Measurements from ENCODE around the gene DENND1A.

DENND1A gene

GRCh38 chr9:123865226-123866000 lies 64.5 kb downstream of the DENND1A start:
- no peak for TF ChIP-seq GATA2 (IDR thresholded peaks at IDR 0.05; ENCODE audit: low read depth, low read length)
- TF ChIP-seq GATA3 (IDR thresholded peaks at IDR 0.05; ENCODE audit: low read depth, low read length), result no peak

GRCh38 chr9:123864251-123864650 lies 65.7 kb downstream of the DENND1A start:
- TF ChIP-seq GATA2 (IDR thresholded peaks at IDR 0.05; ENCODE audit: low read depth, low read length) (no peak), GATA3 (IDR thresholded peaks at IDR 0.05; ENCODE audit: low read depth, low read length) (no peak)

GRCh38 chr9:123863164-123863855 lies 66.6 kb downstream of the DENND1A start:
- TF ChIP-seq GATA3 (IDR thresholded peaks at IDR 0.05; ENCODE audit: low read depth, low read length) (no peak), GATA2 (IDR thresholded peaks at IDR 0.05; ENCODE audit: low read depth, low read length) (no peak)

- TF ChIP-seq GATA2 (IDR thresholded peaks at IDR 0.05; ENCODE audit: low read depth, low read length), result no peak
- no peak for TF ChIP-seq GATA3 (IDR thresholded peaks at IDR 0.05; ENCODE audit: low read depth, low read length)
These were observed 68.2 kb downstream of the DENND1A start for GRCh38 chr9:123861756-123862120.

GRCh38 chr9:123861086-123861755 lies 68.7 kb downstream of the DENND1A start:
- TF ChIP-seq GATA3 (IDR thresholded peaks at IDR 0.05; ENCODE audit: low read depth, low read length) (no peak), GATA2 (IDR thresholded peaks at IDR 0.05; ENCODE audit: low read depth, low read length) (no peak)

GRCh38 chr9:123860603-123861002 lies 69.3 kb downstream of the DENND1A start:
- TF ChIP-seq GATA3 (IDR thresholded peaks at IDR 0.05; ENCODE audit: low read depth, low read length), result no peak
- TF ChIP-seq GATA2 (IDR thresholded peaks at IDR 0.05; ENCODE audit: low read depth, low read length), result no peak

- TF ChIP-seq GATA2 (IDR thresholded peaks at IDR 0.05; ENCODE audit: low read depth, low read length) (no peak), GATA3 (IDR thresholded peaks at IDR 0.05; ENCODE audit: low read depth, low read length) (no peak)
These were observed 77.5 kb downstream of the DENND1A start for GRCh38 chr9:123852403-123852802.

GRCh38 chr9:123851851-123852250 lies 78.1 kb downstream of the DENND1A start:
- TF ChIP-seq GATA2 (IDR thresholded peaks at IDR 0.05; ENCODE audit: low read depth, low read length) (no peak), GATA3 (IDR thresholded peaks at IDR 0.05; ENCODE audit: low read depth, low read length) (no peak)

GRCh38 chr9:123848447-123849085 lies 81.4 kb downstream of the DENND1A start:
- no peak for TF ChIP-seq GATA3 (IDR thresholded peaks at IDR 0.05; ENCODE audit: low read depth, low read length)
- TF ChIP-seq GATA2 (IDR thresholded peaks at IDR 0.05; ENCODE audit: low read depth, low read length), result no peak

- no peak for TF ChIP-seq GATA3 (IDR thresholded peaks at IDR 0.05; ENCODE audit: low read depth, low read length)
- no peak for TF ChIP-seq GATA2 (IDR thresholded peaks at IDR 0.05; ENCODE audit: low read depth, low read length)
These were observed 83.0 kb downstream of the DENND1A start for GRCh38 chr9:123846966-123847365.

- TF ChIP-seq GATA3 (IDR thresholded peaks at IDR 0.05; ENCODE audit: low read depth, low read length) (no peak), GATA2 (IDR thresholded peaks at IDR 0.05; ENCODE audit: low read depth, low read length) (no peak)
These were observed 86.2 kb downstream of the DENND1A start for GRCh38 chr9:123843703-123844102.

GRCh38 chr9:123835821-123836220 lies 94.1 kb downstream of the DENND1A start:
- TF ChIP-seq GATA3 (IDR thresholded peaks at IDR 0.05; ENCODE audit: low read depth, low read length) (no peak), GATA2 (IDR thresholded peaks at IDR 0.05; ENCODE audit: low read depth, low read length) (no peak)

GRCh38 chr9:123834889-123835562 lies 94.9 kb downstream of the DENND1A start:
- no peak for TF ChIP-seq GATA2 (IDR thresholded peaks at IDR 0.05; ENCODE audit: low read depth, low read length)
- TF ChIP-seq GATA3 (IDR thresholded peaks at IDR 0.05; ENCODE audit: low read depth, low read length), result no peak

All from SH-SY5Y (cell line).